Dendritic cell treated with granulocyte-macrophage colony-stimulating factor and Interleukin-4, amounts not matched to agents 40 ng/mL and 50 ng/mL, for 4 days (primary cell): ENCODE results near the gene L3MBTL3.
"Not testable (repeated sequence)": the region's sequence is repeated elsewhere in the genome, so short reads cannot be mapped to it uniquely, and the experiment has no call there.

Source experiments
- H3K27ac Mint-ChIP-seq: one replicate; pipeline ENCODE4 v1.8.0; 2022; ENCODE audit warnings: mild to moderate bottlenecking, mixed read lengths
- H3K27me3 Mint-ChIP-seq: one replicate; pipeline ENCODE4 v1.8.0; 2022; ENCODE audit warnings: mild to moderate bottlenecking, mixed read lengths
- H3K36me3 Mint-ChIP-seq: one replicate; pipeline ENCODE4 v1.8.0; 2022; ENCODE audit warnings: low read depth, mixed read lengths
- H3K4me1 Mint-ChIP-seq: one replicate; pipeline ENCODE4 v1.8.0; 2022; ENCODE audit warnings: low read depth, mixed read lengths
- H3K4me3 Mint-ChIP-seq: one replicate; pipeline ENCODE4 v1.8.0; 2022; ENCODE audit warnings: mild to moderate bottlenecking, moderate library complexity, mixed read lengths
- H3K9me3 Mint-ChIP-seq: one replicate; pipeline ENCODE4 v1.8.0; 2022; ENCODE audit warnings: mixed read lengths
- intact Hi-C: fragments of 100-400 bp; cut with micrococcal nuclease; formaldehyde crosslinking; loops from one replicate; pipeline ENCODE4 v1.15.0; 2022

The L3MBTL3 gene

GRCh38 chr6:130070792-130071191, 52.4 kb downstream of the L3MBTL3 start:
- no peaks in the 10 kb centered on the region for H3K9me3 Mint-ChIP-seq
- no peak overlapping the region for H3K4me3 Mint-ChIP-seq
- no peaks in the 10 kb centered on the region for H3K36me3 Mint-ChIP-seq
- H3K27ac Mint-ChIP-seq: no peak overlapping the region
- H3K27me3 Mint-ChIP-seq: no peaks in the 10 kb centered on the region
- intact Hi-C loops: no loop called here
- peaks cover 11% of the 10 kb centered on the region for H3K4me1 Mint-ChIP-seq

- intact Hi-C loops: no loop called here
- Mint-ChIP-seq H3K4me3 (no peak overlapping the region), H3K27ac (no peak overlapping the region), H3K27me3 (no peaks in the 10 kb centered on the region), H3K9me3 (no peaks in the 10 kb centered on the region), H3K4me1 (peaks cover 23% of the 10 kb centered on the region), H3K36me3 (no peaks in the 10 kb centered on the region)
These were observed 57.6 kb downstream of the L3MBTL3 start for GRCh38 chr6:130075879-130076460.

GRCh38 chr6:130076512-130076911, 58.1 kb downstream of the L3MBTL3 start:
- H3K27me3 Mint-ChIP-seq: no peaks in the 10 kb centered on the region
- no peaks in the 10 kb centered on the region for H3K9me3 Mint-ChIP-seq
- no peaks in the 10 kb centered on the region for H3K36me3 Mint-ChIP-seq
- H3K4me1 Mint-ChIP-seq: peaks cover 23% of the 10 kb centered on the region
- H3K27ac Mint-ChIP-seq: no peak overlapping the region
- intact Hi-C loops: no loop called here
- H3K4me3 Mint-ChIP-seq: no peak overlapping the region

- no peaks in the 10 kb centered on the region for H3K9me3 Mint-ChIP-seq
- intact Hi-C loops: no loop called here
- no peak overlapping the region for H3K4me3 Mint-ChIP-seq
- no peaks in the 10 kb centered on the region for H3K27me3 Mint-ChIP-seq
- no peaks in the 10 kb centered on the region for H3K4me1 Mint-ChIP-seq
- peaks cover 25% of the 10 kb centered on the region for H3K36me3 Mint-ChIP-seq
- H3K27ac Mint-ChIP-seq: no peak overlapping the region
These were observed 72.4 kb downstream of the L3MBTL3 start for GRCh38 chr6:130090796-130091195.

GRCh38 chr6:130093546-130093945, 75.2 kb downstream of the L3MBTL3 start:
- Mint-ChIP-seq H3K27ac (no peak overlapping the region), H3K27me3 (no peaks in the 10 kb centered on the region), H3K36me3 (peaks cover 20% of the 10 kb centered on the region), H3K4me1 (no peaks in the 10 kb centered on the region), H3K9me3 (no peaks in the 10 kb centered on the region), H3K4me3 (no peak overlapping the region)
- intact Hi-C loops: no loop called here

GRCh38 chr6:130098317-130098716, 79.9 kb downstream of the L3MBTL3 start:
- intact Hi-C loops: no loop called here
- Mint-ChIP-seq H3K4me1 (no peaks in the 10 kb centered on the region), H3K36me3 (peaks cover 14% of the 10 kb centered on the region), H3K27ac (no peak overlapping the region), H3K4me3 (no peak overlapping the region), H3K27me3 (no peaks in the 10 kb centered on the region), H3K9me3 (no peaks in the 10 kb centered on the region)

GRCh38 chr6:130099119-130099518, 80.7 kb downstream of the L3MBTL3 start:
- Mint-ChIP-seq H3K4me3 (no peak overlapping the region), H3K4me1 (no peaks in the 10 kb centered on the region), H3K9me3 (no peaks in the 10 kb centered on the region), H3K27me3 (no peaks in the 10 kb centered on the region), H3K36me3 (peaks cover 14% of the 10 kb centered on the region), H3K27ac (no peak overlapping the region)
- intact Hi-C loops: no loop called here

GRCh38 chr6:130105996-130106704, 87.8 kb downstream of the L3MBTL3 start:
- Mint-ChIP-seq H3K36me3 (peaks cover 23% of the 10 kb centered on the region), H3K27ac (no peak overlapping the region), H3K27me3 (no peaks in the 10 kb centered on the region), H3K9me3 (peaks cover 8% of the 10 kb centered on the region), H3K4me3 (no peak overlapping the region), H3K4me1 (peaks cover 7% of the 10 kb centered on the region)
- intact Hi-C loops: no loop called here

- intact Hi-C loops: no loop called here
- Mint-ChIP-seq H3K27me3 (no peaks in the 10 kb centered on the region), H3K4me1 (peaks cover 7% of the 10 kb centered on the region), H3K4me3 (no peak overlapping the region), H3K36me3 (peaks cover 15% of the 10 kb centered on the region), H3K27ac (no peak overlapping the region), H3K9me3 (peaks cover 8% of the 10 kb centered on the region)
These were observed 89.3 kb downstream of the L3MBTL3 start for GRCh38 chr6:130107710-130108109.

- peaks cover 8% of the 10 kb centered on the region for H3K9me3 Mint-ChIP-seq
- intact Hi-C loops: no loop called here
- peaks cover 16% of the 10 kb centered on the region for H3K4me1 Mint-ChIP-seq
- H3K27me3 Mint-ChIP-seq: no peaks in the 10 kb centered on the region
- H3K27ac Mint-ChIP-seq: no peak overlapping the region
- peaks cover 15% of the 10 kb centered on the region for H3K36me3 Mint-ChIP-seq
- no peak overlapping the region for H3K4me3 Mint-ChIP-seq
These were observed 92.7 kb downstream of the L3MBTL3 start for GRCh38 chr6:130111031-130111430.

GRCh38 chr6:130113201-130113710, 94.9 kb downstream of the L3MBTL3 start:
- no peak overlapping the region for H3K4me3 Mint-ChIP-seq
- H3K27ac Mint-ChIP-seq: no peak overlapping the region
- no peaks in the 10 kb centered on the region for H3K27me3 Mint-ChIP-seq
- H3K4me1 Mint-ChIP-seq: peaks cover 16% of the 10 kb centered on the region
- peaks cover 15% of the 10 kb centered on the region for H3K36me3 Mint-ChIP-seq
- H3K9me3 Mint-ChIP-seq: peaks cover 8% of the 10 kb centered on the region
- intact Hi-C loops: no loop called here

- Mint-ChIP-seq H3K27ac (peak overlapping the region; percentile 32), H3K27me3 (no peaks in the 10 kb centered on the region), H3K4me1 (peaks cover 16% of the 10 kb centered on the region), H3K9me3 (peaks cover 2% of the 10 kb centered on the region), H3K4me3 (no peak overlapping the region), H3K36me3 (peaks cover 2% of the 10 kb centered on the region)
- intact Hi-C loops: no loop called here
These were observed 96.7 kb downstream of the L3MBTL3 start for GRCh38 chr6:130115036-130115435.

- Mint-ChIP-seq H3K9me3 (no peaks in the 10 kb centered on the region), H3K27me3 (no peaks in the 10 kb centered on the region), H3K4me3 (no peak overlapping the region), H3K4me1 (peaks cover 16% of the 10 kb centered on the region), H3K36me3 (no peaks in the 10 kb centered on the region), H3K27ac (no peak overlapping the region)
- intact Hi-C loops: no loop called here
These were observed 97.9 kb downstream of the L3MBTL3 start for GRCh38 chr6:130116273-130116672.

- H3K4me1 Mint-ChIP-seq: peaks cover 16% of the 10 kb centered on the region
- H3K4me3 Mint-ChIP-seq, H3K27ac Mint-ChIP-seq, H3K27me3 Mint-ChIP-seq, H3K36me3 Mint-ChIP-seq, H3K9me3 Mint-ChIP-seq, intact Hi-C loops: not testable (repeated sequence)
These were observed 98.9 kb downstream of the L3MBTL3 start for GRCh38 chr6:130117187-130117701.
